DND-41 (cell line): ENCODE results near the gene WDR7.

Experiments
- ATAC-seq: fragments of 200-7000 bp; cut with Tn5 transposase; 3 replicates; pipeline ENCODE4 v1.9.1; 2021; ENCODE audit warnings: low read depth; ENCODE audit not compliant: insufficient read depth
- DNase-seq: peaks from one replicate; pipeline ENCODE4 v3.0.0-alpha.2; 2020
- H2AFZ ChIP-seq: 2 replicates; pipeline ENCODE4 v1.6.0; 2012; ENCODE audit warnings: low read depth, low read length
- H3K27ac ChIP-seq: 2 replicates; pipeline ENCODE4 v1.5.1; 2012; ENCODE audit warnings: low read length, inconsistent platforms
- H3K27me3 ChIP-seq: fragments of 200-600 bp; sonication (generic); 2 replicates; pipeline ENCODE4 v1.6.0; 2012; ENCODE audit warnings: low read length, mild to moderate bottlenecking, inconsistent platforms; ENCODE audit not compliant: insufficient read depth, poor library complexity
- H3K36me3 ChIP-seq: 2 replicates; pipeline ENCODE4 v1.5.1; 2012; ENCODE audit warnings: low read length, inconsistent platforms; ENCODE audit not compliant: insufficient read depth
- H3K4me1 ChIP-seq: 2 replicates; pipeline ENCODE4 v1.5.1; 2012; ENCODE audit warnings: mild to moderate bottlenecking, low read length; ENCODE audit not compliant: insufficient read depth
- H3K4me2 ChIP-seq: 2 replicates; pipeline ENCODE4 v1.6.0; 2012; ENCODE audit warnings: mild to moderate bottlenecking, moderate library complexity, low read length, inconsistent platforms; ENCODE audit not compliant: insufficient read depth
- H3K4me3 ChIP-seq, 2 experiments: fragments of 200-600 bp in 1 of 2; shearing (Covaris generic) in 1 of 2; 2 replicates each; pipeline ENCODE4 v1.5.1; 2012 to 2016; ENCODE audit warnings: inconsistent platforms in 2 of 2, low read length in 2 of 2, mild to moderate bottlenecking in 2 of 2, low read depth in 1 of 2, moderate library complexity in 1 of 2
- H3K79me2 ChIP-seq: 2 replicates; pipeline ENCODE4 v1.6.0; 2012; ENCODE audit warnings: low read length, inconsistent platforms; ENCODE audit not compliant: insufficient read depth
- H3K9ac ChIP-seq: 2 replicates; pipeline ENCODE4 v1.6.0; 2012; ENCODE audit warnings: low read depth, mild to moderate bottlenecking, inconsistent platforms, low read length, moderate library complexity
- H3K9me3 ChIP-seq: 2 replicates; pipeline ENCODE4 v1.5.1; 2012; ENCODE audit warnings: low read length, moderate library complexity, mild to moderate bottlenecking, inconsistent platforms; ENCODE audit not compliant: insufficient read depth, severe bottlenecking
- H4K20me1 ChIP-seq: 2 replicates; pipeline ENCODE4 v1.6.0; 2012; ENCODE audit warnings: low read length; ENCODE audit not compliant: insufficient read depth
- EZH2 ChIP-seq: IDR thresholded peaks from 3 replicates; pipeline ENCODE4 v1.6.1; 2012; ENCODE audit warnings: borderline replicate concordance, low read depth, mild to moderate bottlenecking, moderate library complexity, low read length, inconsistent platforms; ENCODE audit not compliant: severe bottlenecking
- TF ChIP-seq, protein P1 (sequence below): IDR thresholded peaks from 2 replicates; pipeline ENCODE4 v1.5.1; 2012; ENCODE audit warnings: borderline replicate concordance, low read length, moderate library complexity, mild to moderate bottlenecking; ENCODE audit not compliant: poor library complexity, severe bottlenecking; ENCODE audit errors: extremely low read depth

WDR7 gene

DNA sequence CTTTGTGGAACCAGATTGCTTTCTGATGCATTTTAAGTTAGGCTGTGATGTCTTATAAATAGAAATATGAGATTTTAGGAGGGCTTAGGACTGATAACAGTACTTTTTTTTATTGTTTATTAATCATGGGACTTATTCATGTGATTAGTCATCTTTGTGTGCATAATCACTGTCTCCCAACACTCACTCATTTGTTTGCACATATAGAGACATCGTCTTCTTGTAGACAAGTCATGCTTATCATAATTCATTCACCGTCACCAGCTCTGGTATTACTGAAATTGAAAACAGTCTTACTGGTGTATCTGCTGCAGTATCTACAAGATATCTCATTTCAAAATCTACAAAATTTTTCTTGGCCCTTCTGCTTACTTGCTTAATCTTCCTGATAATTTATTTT is 45.8 kb downstream of the WDR7 start:
- Histone ChIP-seq H3K4me1 (no peaks in the 10 kb centered on the region), H2AFZ (no peak overlapping the region), H3K27ac (no peak overlapping the region), H3K4me2 (no peak overlapping the region), H4K20me1 (no peaks in the 10 kb centered on the region), H3K4me3 (no peak overlapping the region), H3K9me3 (no peaks in the 10 kb centered on the region), H3K27me3 (no peaks in the 10 kb centered on the region), H3K9ac (no peak overlapping the region), H3K36me3 (peaks cover 14% of the 10 kb centered on the region; the same call in 1 of the 2 replicates), H3K79me2 (no peaks in the 10 kb centered on the region)
- TF ChIP-seq EZH2 = no peak
- TF ChIP-seq, protein P1, sequence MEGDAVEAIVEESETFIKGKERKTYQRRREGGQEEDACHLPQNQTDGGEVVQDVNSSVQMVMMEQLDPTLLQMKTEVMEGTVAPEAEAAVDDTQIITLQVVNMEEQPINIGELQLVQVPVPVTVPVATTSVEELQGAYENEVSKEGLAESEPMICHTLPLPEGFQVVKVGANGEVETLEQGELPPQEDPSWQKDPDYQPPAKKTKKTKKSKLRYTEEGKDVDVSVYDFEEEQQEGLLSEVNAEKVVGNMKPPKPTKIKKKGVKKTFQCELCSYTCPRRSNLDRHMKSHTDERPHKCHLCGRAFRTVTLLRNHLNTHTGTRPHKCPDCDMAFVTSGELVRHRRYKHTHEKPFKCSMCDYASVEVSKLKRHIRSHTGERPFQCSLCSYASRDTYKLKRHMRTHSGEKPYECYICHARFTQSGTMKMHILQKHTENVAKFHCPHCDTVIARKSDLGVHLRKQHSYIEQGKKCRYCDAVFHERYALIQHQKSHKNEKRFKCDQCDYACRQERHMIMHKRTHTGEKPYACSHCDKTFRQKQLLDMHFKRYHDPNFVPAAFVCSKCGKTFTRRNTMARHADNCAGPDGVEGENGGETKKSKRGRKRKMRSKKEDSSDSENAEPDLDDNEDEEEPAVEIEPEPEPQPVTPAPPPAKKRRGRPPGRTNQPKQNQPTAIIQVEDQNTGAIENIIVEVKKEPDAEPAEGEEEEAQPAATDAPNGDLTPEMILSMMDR = no peak
- no peak for DNase-seq
- no peak for ATAC-seq

DNA sequence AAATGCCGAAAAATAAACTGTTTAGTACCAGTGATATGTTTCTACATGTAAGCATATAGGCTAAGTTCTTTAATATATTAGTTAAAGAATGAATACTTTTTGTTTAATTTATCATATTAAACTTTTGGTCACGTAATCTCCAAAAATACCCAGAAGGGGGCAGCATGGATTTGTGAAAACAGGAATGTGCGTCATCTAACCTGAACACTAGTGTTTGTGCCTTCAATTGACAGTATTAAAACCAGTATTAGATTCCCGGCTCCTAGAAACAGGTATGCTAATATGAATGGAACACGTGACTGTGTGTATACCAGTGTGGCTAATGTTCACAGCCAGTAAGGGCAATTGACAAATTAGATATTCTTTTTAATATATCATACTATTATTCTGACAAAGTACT is 51.8 kb downstream of the WDR7 start:
- H3K4me3 ChIP-seq = no peak overlapping the region
- H3K36me3 ChIP-seq = no peaks in the 10 kb centered on the region; the same call in 1 of the 2 replicates
- H3K27ac ChIP-seq = no peak overlapping the region
- H3K9me3 ChIP-seq = no peaks in the 10 kb centered on the region
- no peaks in the 10 kb centered on the region for H4K20me1 ChIP-seq
- ATAC-seq (peak; percentile 33; the same call in 1 of the 3 replicates), DNase-seq (peak; percentile 22)
- no peaks in the 10 kb centered on the region for H3K27me3 ChIP-seq
- no peak overlapping the region for H2AFZ ChIP-seq
- H3K9ac ChIP-seq = no peak overlapping the region
- no peaks in the 10 kb centered on the region for H3K79me2 ChIP-seq
- TF ChIP-seq, protein P1 = peak; percentile 57
- TF ChIP-seq EZH2 = no peak
- no peaks in the 10 kb centered on the region for H3K4me1 ChIP-seq
- H3K4me2 ChIP-seq = no peak overlapping the region

DNA sequence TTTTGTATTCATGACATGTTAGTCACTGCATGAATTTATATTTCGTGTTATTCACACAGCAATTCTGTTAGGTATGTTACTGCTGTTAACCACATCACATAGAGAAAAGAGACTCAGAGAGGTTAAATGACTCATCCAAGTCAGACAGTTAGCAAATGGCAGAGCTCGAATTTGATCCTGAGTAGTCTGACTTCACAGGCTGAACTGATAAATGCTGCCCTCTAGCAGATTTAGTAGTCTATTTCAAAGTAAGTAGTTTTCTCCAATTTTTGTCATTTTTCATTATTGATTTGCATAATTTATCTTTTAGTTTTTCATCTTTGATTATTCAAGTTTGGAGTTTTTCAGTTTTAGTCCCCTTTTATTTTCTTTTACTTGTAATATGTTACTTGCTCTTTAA is 58.3 kb downstream of the WDR7 start:
- Histone ChIP-seq H3K4me2 (no peak overlapping the region), H3K4me3 (no peak overlapping the region), H4K20me1 (no peaks in the 10 kb centered on the region), H3K27me3 (no peaks in the 10 kb centered on the region), H3K36me3 (no peaks in the 10 kb centered on the region), H2AFZ (no peak overlapping the region), H3K79me2 (no peaks in the 10 kb centered on the region), H3K27ac (no peak overlapping the region), H3K9ac (no peak overlapping the region), H3K9me3 (no peaks in the 10 kb centered on the region), H3K4me1 (no peaks in the 10 kb centered on the region; the same call in 1 of the 2 replicates)
- TF ChIP-seq EZH2 = no peak
- TF ChIP-seq, protein P1 = peak; percentile 48
- DNase-seq (peak; percentile 25), ATAC-seq (peak; percentile 100)
